ENCODE results near the gene NFKBIL1. TPM values are rescaled to one million over a fixed set of nuclear protein-coding genes. Genes with fewer than 3 reads are reported as not detected.
A peak's percentile ranks its signal among the peaks of the same experiment; 100 is the strongest.
"Not testable (repeated sequence)": the region's sequence is repeated elsewhere in the genome, so short reads cannot be mapped to it uniquely, and the experiment has no call there.

NFKBIL1 gene, protein sequence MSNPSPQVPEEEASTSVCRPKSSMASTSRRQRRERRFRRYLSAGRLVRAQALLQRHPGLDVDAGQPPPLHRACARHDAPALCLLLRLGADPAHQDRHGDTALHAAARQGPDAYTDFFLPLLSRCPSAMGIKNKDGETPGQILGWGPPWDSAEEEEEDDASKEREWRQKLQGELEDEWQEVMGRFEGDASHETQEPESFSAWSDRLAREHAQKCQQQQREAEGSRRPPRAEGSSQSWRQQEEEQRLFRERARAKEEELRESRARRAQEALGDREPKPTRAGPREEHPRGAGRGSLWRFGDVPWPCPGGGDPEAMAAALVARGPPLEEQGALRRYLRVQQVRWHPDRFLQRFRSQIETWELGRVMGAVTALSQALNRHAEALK
- polyA plus RNA-seq (2013, experiment 1 of 2) = 23.5 TPM
- 22.6 TPM for polyA plus RNA-seq (2013, experiment 2 of 2)

- H3K27ac ChIP-seq (ENCODE audit: low read depth, low read length, severe bottlenecking) = peak within 1 kb of the TSS; percentile 47
- H3K4me1 ChIP-seq (ENCODE audit: control insufficient read depth, insufficient read depth, low read length, poor library complexity, severe bottlenecking) = peaks cover 16% of the 10 kb centered on the region
- H3K9me3 ChIP-seq (ENCODE audit: control insufficient read depth, low read length) = no peaks in the 10 kb centered on the region
- 0 to 2% methylated on average over 12 to 16 of the region's 25 CpGs for WGBS, 2 experiments (ENCODE audit: insufficient coverage in 2 of 2)
- H3K36me3 ChIP-seq (ENCODE audit: control insufficient read depth, insufficient read depth, low read length) = peaks cover 32% of the 10 kb centered on the region
- peak within 1 kb of the TSS; percentile 42 for H3K4me3 ChIP-seq (ENCODE audit: extremely low read depth, insufficient read depth, low read length, poor library complexity, severe bottlenecking)
Measured at GRCh38 chr6:31546958-31547726, at the start of gene NFKBIL1. Gene NFKBIL1, plus strand, starts transcription at chr6:31547608. Its CDS starts 87 bp downstream, at chr6:31547695.

DNA sequence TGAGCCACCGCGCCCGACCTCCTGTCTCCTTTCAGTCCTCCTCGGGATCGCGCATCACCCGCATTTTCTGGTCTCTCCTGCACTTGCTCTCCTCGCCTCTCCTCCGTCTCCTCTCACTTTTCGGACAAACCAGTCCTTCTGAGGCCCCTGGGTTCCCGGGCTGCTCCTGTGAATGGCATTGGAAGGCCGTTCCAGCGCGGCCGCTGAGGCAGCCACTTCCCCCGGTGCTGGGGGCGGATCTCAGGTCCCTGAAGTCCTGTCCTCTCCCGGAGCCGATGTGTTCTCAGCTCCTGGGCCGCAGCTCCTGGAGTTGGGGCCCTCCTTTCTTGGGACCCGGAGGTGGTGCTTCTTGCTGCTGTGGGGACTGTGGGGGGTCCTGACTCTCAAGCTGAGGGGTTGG is 48.7 kb upstream of the NFKBIL1 start:
- no peaks in the 10 kb centered on the region for H3K9me3 ChIP-seq (ENCODE audit: control insufficient read depth, low read length)
- 5 to 6% methylated on average over 20 to 21 of the region's 21 CpGs for WGBS, 2 experiments (ENCODE audit: insufficient coverage in 2 of 2)
- H3K4me1 ChIP-seq (ENCODE audit: control insufficient read depth, insufficient read depth, low read length, poor library complexity, severe bottlenecking) = peaks cover 7% of the 10 kb centered on the region
- H3K4me3 ChIP-seq (ENCODE audit: extremely low read depth, insufficient read depth, low read length, poor library complexity, severe bottlenecking) = peak overlapping the region; percentile 50
- H3K27ac ChIP-seq (ENCODE audit: low read depth, low read length, severe bottlenecking) = no peak overlapping the region
- no peaks in the 10 kb centered on the region for H3K36me3 ChIP-seq (ENCODE audit: control insufficient read depth, insufficient read depth, low read length)

GRCh38 chr6:31499648-31500047 is 47.8 kb upstream of the NFKBIL1 start:
- H3K36me3 ChIP-seq (ENCODE audit: control insufficient read depth, insufficient read depth, low read length); H3K4me3 ChIP-seq (ENCODE audit: extremely low read depth, insufficient read depth, low read length, poor library complexity, severe bottlenecking); H3K27ac ChIP-seq (ENCODE audit: low read depth, low read length, severe bottlenecking); H3K9me3 ChIP-seq (ENCODE audit: control insufficient read depth, low read length); H3K4me1 ChIP-seq (ENCODE audit: control insufficient read depth, insufficient read depth, low read length, poor library complexity, severe bottlenecking): not testable (repeated sequence)
- WGBS, 2 experiments (ENCODE audit: insufficient coverage in 2 of 2) = no CpG with 5 or more reads among the region's 2 CpGs

DNA sequence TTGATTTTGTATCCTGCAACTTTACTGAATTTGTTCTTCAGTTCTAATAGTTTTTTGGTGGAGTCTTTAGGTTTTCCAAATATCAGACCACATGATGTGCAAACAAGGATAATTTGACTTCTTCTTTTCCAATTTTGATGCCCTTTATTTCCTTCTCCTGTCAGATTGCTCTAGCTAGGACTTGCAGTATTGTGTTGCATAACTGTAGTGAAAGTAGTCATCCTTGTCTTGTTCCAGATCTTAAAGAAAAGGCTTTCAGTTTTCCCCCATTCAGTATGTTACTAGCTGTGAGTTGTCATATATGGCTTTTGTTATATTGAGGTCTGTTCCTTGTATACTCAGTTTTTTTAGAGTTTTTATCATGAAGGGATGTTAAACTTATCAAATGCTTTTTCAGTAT is 44.8 kb upstream of the NFKBIL1 start:
- Histone ChIP-seq H3K27ac (ENCODE audit: low read depth, low read length, severe bottlenecking) (no peak overlapping the region), H3K36me3 (ENCODE audit: control insufficient read depth, insufficient read depth, low read length) (peaks cover 3% of the 10 kb centered on the region), H3K4me3 (ENCODE audit: extremely low read depth, insufficient read depth, low read length, poor library complexity, severe bottlenecking) (no peak overlapping the region), H3K9me3 (ENCODE audit: control insufficient read depth, low read length) (no peaks in the 10 kb centered on the region), H3K4me1 (ENCODE audit: control insufficient read depth, insufficient read depth, low read length, poor library complexity, severe bottlenecking) (no peaks in the 10 kb centered on the region)

- WGBS, 2 experiments (ENCODE audit: insufficient coverage in 2 of 2) = 100% methylated on average over 1 of the region's 2 CpGs; no CpG with 5 or more reads in 1 of the 2 experiments
- H3K36me3 ChIP-seq (ENCODE audit: control insufficient read depth, insufficient read depth, low read length); H3K9me3 ChIP-seq (ENCODE audit: control insufficient read depth, low read length); H3K27ac ChIP-seq (ENCODE audit: low read depth, low read length, severe bottlenecking); H3K4me3 ChIP-seq (ENCODE audit: extremely low read depth, insufficient read depth, low read length, poor library complexity, severe bottlenecking); H3K4me1 ChIP-seq (ENCODE audit: control insufficient read depth, insufficient read depth, low read length, poor library complexity, severe bottlenecking): not testable (repeated sequence)
Measured at GRCh38 chr6:31509036-31509435, 38.4 kb upstream of the NFKBIL1 start.

- 84 to 100% methylated on average over 2 to 4 of the region's 4 CpGs for WGBS, 2 experiments (ENCODE audit: insufficient coverage in 2 of 2)
- Histone ChIP-seq H3K4me3 (ENCODE audit: extremely low read depth, insufficient read depth, low read length, poor library complexity, severe bottlenecking) (no peak overlapping the region), H3K9me3 (ENCODE audit: control insufficient read depth, low read length) (no peaks in the 10 kb centered on the region), H3K4me1 (ENCODE audit: control insufficient read depth, insufficient read depth, low read length, poor library complexity, severe bottlenecking) (no peaks in the 10 kb centered on the region), H3K27ac (ENCODE audit: low read depth, low read length, severe bottlenecking) (no peak overlapping the region), H3K36me3 (ENCODE audit: control insufficient read depth, insufficient read depth, low read length) (peaks cover 3% of the 10 kb centered on the region)
Measured at GRCh38 chr6:31510007-31510406, 37.4 kb upstream of the NFKBIL1 start.

GRCh38 chr6:31513456-31514165 is 33.8 kb upstream of the NFKBIL1 start:
- no peaks in the 10 kb centered on the region for H3K36me3 ChIP-seq (ENCODE audit: control insufficient read depth, insufficient read depth, low read length)
- H3K4me1 ChIP-seq (ENCODE audit: control insufficient read depth, insufficient read depth, low read length, poor library complexity, severe bottlenecking) = no peaks in the 10 kb centered on the region
- no peak overlapping the region for H3K4me3 ChIP-seq (ENCODE audit: extremely low read depth, insufficient read depth, low read length, poor library complexity, severe bottlenecking)
- H3K9me3 ChIP-seq (ENCODE audit: control insufficient read depth, low read length) = no peaks in the 10 kb centered on the region
- no peak overlapping the region for H3K27ac ChIP-seq (ENCODE audit: low read depth, low read length, severe bottlenecking)
- WGBS, 2 experiments (ENCODE audit: insufficient coverage in 2 of 2) = 83 to 96% methylated on average over 3 to 4 of the region's 5 CpGs

- no peak overlapping the region for H3K27ac ChIP-seq (ENCODE audit: low read depth, low read length, severe bottlenecking)
- no peaks in the 10 kb centered on the region for H3K9me3 ChIP-seq (ENCODE audit: control insufficient read depth, low read length)
- no peak overlapping the region for H3K4me3 ChIP-seq (ENCODE audit: extremely low read depth, insufficient read depth, low read length, poor library complexity, severe bottlenecking)
- 60 to 80% methylated on average over 1 to 2 of the region's 3 CpGs for WGBS, 2 experiments (ENCODE audit: insufficient coverage in 2 of 2)
- H3K36me3 ChIP-seq (ENCODE audit: control insufficient read depth, insufficient read depth, low read length) = no peaks in the 10 kb centered on the region
- H3K4me1 ChIP-seq (ENCODE audit: control insufficient read depth, insufficient read depth, low read length, poor library complexity, severe bottlenecking) = peaks cover 12% of the 10 kb centered on the region
Measured at GRCh38 chr6:31521835-31522234, 25.6 kb upstream of the NFKBIL1 start.

GRCh38 chr6:31525553-31525931 is 21.9 kb upstream of the NFKBIL1 start:
- Histone ChIP-seq H3K9me3 (ENCODE audit: control insufficient read depth, low read length) (no peaks in the 10 kb centered on the region), H3K36me3 (ENCODE audit: control insufficient read depth, insufficient read depth, low read length) (peaks cover 14% of the 10 kb centered on the region), H3K4me3 (ENCODE audit: extremely low read depth, insufficient read depth, low read length, poor library complexity, severe bottlenecking) (no peak overlapping the region), H3K4me1 (ENCODE audit: control insufficient read depth, insufficient read depth, low read length, poor library complexity, severe bottlenecking) (peaks cover 12% of the 10 kb centered on the region), H3K27ac (ENCODE audit: low read depth, low read length, severe bottlenecking) (peak overlapping the region; percentile 64)
- WGBS, 2 experiments (ENCODE audit: insufficient coverage in 2 of 2) = 80 to 91% methylated on average over 2 to 5 of the region's 8 CpGs

GRCh38 chr6:31525932-31526591 is 21.3 kb upstream of the NFKBIL1 start:
- Histone ChIP-seq H3K4me3 (ENCODE audit: extremely low read depth, insufficient read depth, low read length, poor library complexity, severe bottlenecking) (no peak overlapping the region), H3K27ac (ENCODE audit: low read depth, low read length, severe bottlenecking) (peak overlapping the region; percentile 64), H3K9me3 (ENCODE audit: control insufficient read depth, low read length) (no peaks in the 10 kb centered on the region), H3K4me1 (ENCODE audit: control insufficient read depth, insufficient read depth, low read length, poor library complexity, severe bottlenecking) (peaks cover 12% of the 10 kb centered on the region), H3K36me3 (ENCODE audit: control insufficient read depth, insufficient read depth, low read length) (peaks cover 20% of the 10 kb centered on the region)
- WGBS, 2 experiments (ENCODE audit: insufficient coverage in 2 of 2) = 87 to 89% methylated on average over 2 to 4 of the region's 4 CpGs

All from mesodermal cell (in vitro differentiated cells).